ENCODE measurements around the gene GTF2F1. TPM values are rescaled to one million over a fixed set of nuclear protein-coding genes. Genes with fewer than 3 reads are reported as not detected.

GTF2F1 gene
- total and polyA plus RNA-seq, 5 experiments from 2014 or later: 16.3 to 64.8 (median 30.1) TPM

DNA sequence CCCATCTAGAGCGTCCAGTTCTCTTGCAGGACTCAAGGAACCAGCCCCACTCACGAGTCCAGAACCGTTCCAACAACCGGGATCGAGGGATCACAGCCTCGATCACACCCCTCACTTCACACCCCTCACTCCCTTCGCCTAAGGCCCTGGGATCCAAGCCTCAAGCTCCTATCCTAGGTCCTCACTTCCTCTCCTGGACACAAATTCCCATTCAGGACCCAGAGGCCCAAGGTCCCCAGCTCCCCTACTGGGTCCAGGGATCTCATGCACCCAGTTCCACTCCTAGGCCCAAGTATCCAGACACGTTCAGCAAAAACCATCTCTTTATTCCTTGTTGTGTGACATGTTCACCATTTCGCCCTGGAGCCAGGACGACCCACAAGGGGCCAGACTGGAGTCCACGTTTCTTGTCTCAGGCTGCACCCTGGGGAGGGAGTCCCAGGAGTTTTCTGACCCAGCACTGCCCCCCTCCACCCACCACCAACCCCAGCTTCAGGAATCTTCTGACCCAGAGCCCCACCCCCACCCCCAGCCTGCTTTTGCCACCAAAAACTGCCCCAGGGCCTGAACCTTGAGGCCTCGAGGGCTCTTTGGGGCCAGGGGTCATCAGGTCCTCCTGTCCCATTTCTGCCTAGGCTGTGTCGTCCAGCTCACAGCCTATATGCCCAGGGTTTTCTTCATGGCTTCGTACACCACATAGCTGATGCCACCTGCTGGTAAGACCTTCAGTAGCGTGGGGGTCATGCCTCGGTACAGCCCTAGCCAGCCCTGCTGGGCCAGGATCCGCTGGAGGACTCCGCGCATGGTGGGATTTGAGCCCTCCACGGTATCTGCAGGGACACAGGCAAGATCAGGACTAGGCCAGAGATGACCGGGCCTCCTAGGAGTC, 33.0 kb upstream of the GTF2F1 start:
- peaks cover 0 to 2% (median 0%) of the 10 kb centered on the region in 9 donors for H3K9me3 Mint-ChIP-seq
- peak overlapping the region; percentile 89 to 97 (median 94) for H3K27ac Mint-ChIP-seq
- H3K4me1 Mint-ChIP-seq: peaks cover 16 to 54% (median 42%) of the 10 kb centered on the region in 4 donors
- no peak for DNase-seq
- no peak for ATAC-seq
- H3K27me3 Mint-ChIP-seq: no peaks in the 10 kb centered on the region
- H3K4me3 Mint-ChIP-seq: peak overlapping the region; percentile 67 to 91 (median 81)
- POLR2A ChIA-PET: interaction anchor here (0.5 to 2.9 kb wide), 11 partner anchors 33 to 923 kb away, joined by 3 to 28 read pairs (median 6); partner anchors contain the start of genes ALKBH7, ARHGEF18, CLPP and DENND1C
- peaks cover 0 to 12% (median 0%) of the 10 kb centered on the region in 3 donors for H3K36me3 Mint-ChIP-seq

- Mint-ChIP-seq H3K27me3 (no peaks in the 10 kb centered on the region), H3K4me1 (peaks cover 14 to 51% (median 44%) of the 10 kb centered on the region in 4 donors), H3K4me3 (peak overlapping the region; percentile 67 to 91 (median 81)), H3K27ac (peak overlapping the region; percentile 89 to 97 (median 94)), H3K36me3 (peaks cover 0 to 20% (median 0%) of the 10 kb centered on the region in 3 donors), H3K9me3 (peaks cover 0 to 2% (median 0%) of the 10 kb centered on the region in 9 donors)
- peak; percentile 84 to 85 for ATAC-seq
- DNase-seq: peak; percentile 95 to 100 (median 99)
- POLR2A ChIA-PET: interaction anchor here (0.5 to 2.9 kb wide), 17 partner anchors 9 to 923 kb away, joined by 3 to 28 read pairs (median 4); partner anchors contain the start of genes ALKBH7, ARHGEF18, CLPP and CRB3
Observed at GRCh38 chr19:6424939-6425731, 32.2 kb upstream of the GTF2F1 start.

DNA sequence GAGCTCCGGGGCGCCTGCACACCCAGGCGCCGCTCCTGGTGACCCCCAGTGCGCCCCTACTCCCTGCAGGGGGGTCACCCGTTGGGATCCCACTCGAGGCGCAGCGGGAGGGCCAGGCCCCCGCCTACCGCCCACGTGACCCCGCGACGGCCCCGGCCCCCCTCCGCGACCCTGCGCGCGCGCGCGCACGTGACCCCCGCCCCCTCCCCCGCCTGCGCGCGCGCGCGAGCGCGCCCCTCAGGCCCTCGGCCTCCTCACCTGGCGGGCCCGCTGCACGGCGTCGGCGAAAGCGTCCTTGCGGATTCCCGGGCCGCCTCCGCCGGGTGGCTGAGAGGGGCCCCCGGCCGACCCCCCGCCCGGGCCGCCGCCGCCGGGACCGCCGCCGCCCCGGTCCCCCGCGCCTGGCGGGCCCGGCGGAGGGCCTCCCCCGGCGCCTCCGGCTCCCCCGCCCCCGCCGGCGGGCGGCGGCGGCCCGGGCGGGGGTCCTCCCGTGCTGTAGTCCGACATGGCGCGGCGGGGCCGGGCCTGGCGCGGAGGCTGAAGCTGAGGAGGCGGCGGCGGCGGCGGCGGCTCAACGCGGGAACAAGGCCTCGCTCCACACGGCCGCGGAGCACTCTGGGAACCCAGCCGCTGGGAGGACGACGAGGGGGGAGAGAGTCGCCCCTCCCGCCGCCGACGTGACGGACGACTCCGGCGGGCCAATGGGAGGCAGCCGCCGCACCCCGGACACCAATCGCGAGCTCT, 31.4 kb upstream of the GTF2F1 start, which contains the start of gene KHSRP:
Gene KHSRP, minus strand, starts transcription at position 617 of the 744 bp plus-strand sequence. Its CDS starts 110 bp downstream, at position 507.
- no peaks in the 10 kb centered on the region for H3K27me3 Mint-ChIP-seq
- DNase-seq: peak in 7 of 10 donors; percentile 14 to 50 (median 28)
- H3K9me3 Mint-ChIP-seq: peaks cover 0 to 2% (median 0%) of the 10 kb centered on the region in 9 donors
- ATAC-seq: no peak
- H3K4me3 Mint-ChIP-seq: peak within 1 kb of the TSS; percentile 81 to 93 (median 88)
- H3K4me1 Mint-ChIP-seq: peaks cover 16 to 45% (median 41%) of the 10 kb centered on the region in 4 donors
- POLR2A ChIA-PET: interaction anchor here (0.8 to 2.9 kb wide), 17 partner anchors 9 to 645 kb away, joined by 3 to 28 read pairs (median 4); partner anchors contain the start of genes ALKBH7, CLPP, CRB3 and DENND1C
- peak within 1 kb of the TSS; percentile 89 to 97 (median 94) for H3K27ac Mint-ChIP-seq
- peaks cover 0 to 27% (median 2%) of the 10 kb centered on the region in 3 donors for H3K36me3 Mint-ChIP-seq

- POLR2A ChIA-PET: interaction anchor here (0.7 to 2.7 kb wide), 5 partner anchors 35 to 603 kb away, joined by 3 to 28 read pairs (median 5); partner anchors contain the start of genes ALKBH7, CRB3 and DENND1C
- Mint-ChIP-seq H3K4me3 (peak overlapping the region; percentile 81 to 93 (median 88)), H3K27me3 (no peaks in the 10 kb centered on the region), H3K4me1 (peaks cover 16 to 44% (median 41%) of the 10 kb centered on the region in 4 donors), H3K36me3 (peaks cover 0 to 34% (median 2%) of the 10 kb centered on the region in 3 donors), H3K9me3 (peaks cover 0 to 2% (median 0%) of the 10 kb centered on the region in 9 donors), H3K27ac (peak overlapping the region; percentile 76 to 94 (median 88))
- ATAC-seq (no peak), DNase-seq (peak in 4 of 10 donors; percentile 8 to 28 (median 12))
Observed at GRCh38 chr19:6423499-6424194, 30.7 kb upstream of the GTF2F1 start.

- DNase-seq (no peak), ATAC-seq (no peak)
- Mint-ChIP-seq H3K9me3 (peaks cover 0 to 2% (median 0%) of the 10 kb centered on the region in 9 donors), H3K27ac (peak overlapping the region in 4 of 10 donors; percentile 5 to 63 (median 21)), H3K4me1 (peaks cover 16 to 43% (median 41%) of the 10 kb centered on the region in 4 donors), H3K4me3 (peak overlapping the region in 2 of 10 donors; percentile 6 to 24), H3K36me3 (peaks cover 0 to 50% (median 2%) of the 10 kb centered on the region in 3 donors), H3K27me3 (no peaks in the 10 kb centered on the region)
- POLR2A ChIA-PET: interaction anchor here (0.6 kb wide), 1 partner anchor 406 kb away, joined by 3 read pairs; no protein-coding TSS in a partner anchor
Observed at GRCh38 chr19:6421075-6422014, 28.4 kb upstream of the GTF2F1 start.

DNA sequence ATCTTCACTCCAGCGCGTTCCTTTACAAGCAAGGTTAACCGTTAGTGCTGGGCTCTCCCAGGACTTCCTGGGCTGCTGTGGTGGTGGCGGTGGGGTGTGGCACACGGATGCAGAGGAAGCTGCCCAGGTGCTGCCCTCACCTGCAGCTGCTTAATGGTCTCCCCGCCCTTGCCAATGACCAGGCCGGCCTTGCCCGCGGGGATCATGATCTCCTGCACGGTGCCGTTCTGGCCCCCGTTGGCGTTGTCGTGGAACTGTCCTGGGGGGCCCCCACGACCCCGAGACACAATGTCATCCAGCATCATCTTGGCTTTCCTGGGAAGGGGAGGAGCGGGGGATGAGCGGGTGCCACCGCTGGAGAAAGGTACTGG, 25.6 kb upstream of the GTF2F1 start:
- Mint-ChIP-seq H3K27me3 (no peaks in the 10 kb centered on the region), H3K4me1 (peaks cover 10 to 29% (median 26%) of the 10 kb centered on the region in 4 donors), H3K9me3 (no peaks in the 10 kb centered on the region), H3K36me3 (peaks cover 0 to 72% (median 2%) of the 10 kb centered on the region in 3 donors), H3K4me3 (peak overlapping the region in 1 of 10 donors; percentile 20), H3K27ac (peak overlapping the region in 1 of 10 donors; percentile 20)
- no peak for DNase-seq
- no peak for ATAC-seq
- POLR2A ChIA-PET: no interaction called here

DNA sequence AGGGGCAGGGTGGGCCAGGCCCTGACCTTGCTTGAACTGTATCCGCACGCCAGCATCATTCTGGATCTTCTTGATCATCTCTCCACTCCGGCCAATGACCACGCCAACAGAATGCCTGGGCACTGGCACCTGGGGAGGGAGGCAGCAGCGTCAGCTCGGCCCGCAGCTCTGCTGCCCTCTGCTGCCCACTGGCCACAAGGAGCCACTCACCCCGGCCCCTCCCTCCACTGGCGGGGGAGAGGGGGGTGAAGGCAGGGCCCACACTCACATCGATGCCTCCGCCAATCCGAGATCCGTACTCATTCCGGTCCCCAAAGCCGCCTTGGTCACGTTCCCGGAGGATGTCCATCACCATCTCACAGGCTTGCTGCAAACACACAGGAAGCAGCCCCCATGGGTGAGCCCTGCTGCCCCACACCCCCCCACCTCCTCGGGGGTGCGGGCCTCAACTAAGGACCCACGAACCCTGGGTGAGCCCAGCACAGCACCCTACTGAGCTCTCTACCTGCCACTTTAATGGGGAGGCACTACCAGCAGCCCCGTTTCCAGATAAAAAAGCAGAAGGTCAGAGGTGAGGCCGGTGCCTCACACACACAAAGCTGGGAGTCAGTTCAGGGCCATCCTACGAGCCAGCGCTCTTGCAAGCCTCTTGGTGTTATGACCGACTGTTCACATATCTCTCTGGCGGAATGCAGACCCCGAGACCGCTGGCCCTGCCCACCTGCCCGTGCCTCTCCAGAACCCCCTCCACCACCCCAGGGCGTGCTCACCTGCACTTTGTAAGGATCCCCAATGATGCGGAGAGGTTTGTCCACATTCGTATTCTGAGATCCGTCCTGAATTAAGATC, 25.0 kb upstream of the GTF2F1 start:
- DNase-seq (no peak), ATAC-seq (no peak)
- no peaks in the 10 kb centered on the region for H3K9me3 Mint-ChIP-seq
- no peak overlapping the region for H3K4me3 Mint-ChIP-seq
- peaks cover 7 to 23% (median 19%) of the 10 kb centered on the region in 4 donors for H3K4me1 Mint-ChIP-seq
- no peak overlapping the region for H3K27ac Mint-ChIP-seq
- peaks cover 0 to 78% (median 2%) of the 10 kb centered on the region in 3 donors for H3K36me3 Mint-ChIP-seq
- POLR2A ChIA-PET: no interaction called here
- H3K27me3 Mint-ChIP-seq: no peaks in the 10 kb centered on the region

GRCh38 chr19:6416658-6417405, 23.9 kb upstream of the GTF2F1 start:
- ATAC-seq: no peak
- H3K27ac Mint-ChIP-seq: no peak overlapping the region
- no peaks in the 10 kb centered on the region for H3K27me3 Mint-ChIP-seq
- H3K4me3 Mint-ChIP-seq: no peak overlapping the region
- H3K9me3 Mint-ChIP-seq: no peaks in the 10 kb centered on the region
- POLR2A ChIA-PET: no interaction called here
- no peak for DNase-seq
- peaks cover 4 to 14% (median 8%) of the 10 kb centered on the region in 4 donors for H3K4me1 Mint-ChIP-seq
- peaks cover 0 to 72% (median 2%) of the 10 kb centered on the region in 3 donors for H3K36me3 Mint-ChIP-seq

GRCh38 chr19:6415591-6416190, 22.7 kb upstream of the GTF2F1 start:
- Mint-ChIP-seq H3K4me3 (no peak overlapping the region), H3K36me3 (peaks cover 0 to 63% (median 2%) of the 10 kb centered on the region in 3 donors), H3K27ac (peak overlapping the region in 1 of 10 donors; percentile 69), H3K27me3 (no peaks in the 10 kb centered on the region), H3K4me1 (peaks cover under 1 to 4% (median 1%) of the 10 kb centered on the region in 4 donors), H3K9me3 (no peaks in the 10 kb centered on the region)
- POLR2A ChIA-PET: interaction anchor here (0.6 kb wide), 1 partner anchor 9 kb away, joined by 3 read pairs; the partner anchor contains the start of gene KHSRP
- DNase-seq (no peak), ATAC-seq (no peak)
